H54 (cell line): Measurements from ENCODE around the gene ELAVL1.
"Not testable (repeated sequence)": the region's sequence is repeated elsewhere in the genome, so short reads cannot be mapped to it uniquely, and the experiment has no call there.

ENCODE experiments used
- DNase-seq: peaks from one replicate; pipeline ENCODE4 v3.0.0; 2011; ENCODE audit warnings: low spot score, mixed read lengths; ENCODE audit not compliant: insufficient read length
- FAIRE-seq: peaks from 3 replicates; lab custom pipeline; 2011; peaks lifted over from hg19 to GRCh38; lab: Jason Lieb, UNC
- POLR2A ChIP-seq: IDR thresholded peaks from 2 replicates; pipeline ENCODE4 v1.6.1; 2011; ENCODE audit warnings: low read depth, mild to moderate bottlenecking, low read length

ELAVL1 gene

DNA sequence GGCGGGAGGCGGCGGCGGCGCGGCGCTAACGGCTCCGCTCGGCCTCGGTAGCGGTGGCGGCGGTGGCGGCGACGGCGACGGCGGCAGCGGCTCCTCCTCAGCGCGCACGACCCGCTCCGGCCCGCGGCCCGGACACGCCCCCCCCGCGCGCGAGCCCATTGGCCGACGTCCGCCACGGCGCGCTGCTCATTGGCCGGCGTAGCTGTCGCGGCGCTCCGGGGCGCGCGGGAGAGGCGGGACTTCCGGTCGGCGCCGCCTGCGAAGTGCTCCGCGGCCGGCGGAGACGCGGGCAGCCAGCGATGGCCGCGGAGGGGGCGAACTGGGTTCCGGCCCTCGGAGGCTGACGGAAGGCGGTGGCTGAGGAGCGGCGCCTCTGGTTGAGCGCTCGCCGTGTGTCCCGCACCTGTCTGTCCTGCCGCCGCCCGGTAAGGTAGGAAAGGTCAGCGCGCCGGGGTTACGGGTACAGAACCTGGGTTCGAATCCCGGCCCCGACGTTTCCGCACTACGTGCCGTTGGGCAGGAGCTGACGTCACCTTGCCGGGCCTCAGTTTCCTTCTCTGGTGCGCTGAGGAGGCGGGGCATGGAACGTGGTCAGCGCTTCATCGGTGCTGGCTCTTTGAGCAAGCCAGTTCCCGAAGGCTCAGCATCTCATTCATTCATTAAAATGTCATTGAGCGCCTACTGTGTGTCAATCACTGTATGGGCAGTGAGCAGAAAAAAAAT, at the start of gene ELAVL1:
TSS of gene ELAVL1 (minus strand) at position 108 of the 723 bp plus-strand sequence. CDS start 13,826 bp downstream, outside the sequence.
- FAIRE-seq (no peak), DNase-seq (peak; percentile 97)
- peak; percentile 79 for TF ChIP-seq POLR2A

DNA sequence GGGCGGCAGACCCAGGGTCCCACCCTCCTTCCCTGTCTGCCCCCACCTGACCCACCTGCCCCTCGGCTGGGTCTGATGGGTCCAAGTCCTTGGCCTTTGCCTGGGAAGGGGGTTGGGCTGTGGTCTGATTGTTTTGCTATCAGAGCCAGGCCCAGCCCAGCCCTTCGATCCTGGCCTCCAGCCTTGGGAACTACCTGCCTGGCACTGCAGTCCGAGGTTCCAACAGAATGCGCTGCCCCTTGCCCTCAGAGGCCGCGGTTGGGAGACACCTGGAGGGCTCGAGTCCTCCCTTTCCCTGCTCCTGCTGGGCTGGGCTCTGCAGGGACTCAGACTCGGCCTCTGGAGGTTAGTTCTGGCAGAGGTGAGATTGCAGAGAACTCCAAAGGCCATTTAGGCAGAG, 48.7 kb upstream of the ELAVL1 start:
- no peak for FAIRE-seq
- TF ChIP-seq POLR2A, result no peak
- no peak for DNase-seq

DNA sequence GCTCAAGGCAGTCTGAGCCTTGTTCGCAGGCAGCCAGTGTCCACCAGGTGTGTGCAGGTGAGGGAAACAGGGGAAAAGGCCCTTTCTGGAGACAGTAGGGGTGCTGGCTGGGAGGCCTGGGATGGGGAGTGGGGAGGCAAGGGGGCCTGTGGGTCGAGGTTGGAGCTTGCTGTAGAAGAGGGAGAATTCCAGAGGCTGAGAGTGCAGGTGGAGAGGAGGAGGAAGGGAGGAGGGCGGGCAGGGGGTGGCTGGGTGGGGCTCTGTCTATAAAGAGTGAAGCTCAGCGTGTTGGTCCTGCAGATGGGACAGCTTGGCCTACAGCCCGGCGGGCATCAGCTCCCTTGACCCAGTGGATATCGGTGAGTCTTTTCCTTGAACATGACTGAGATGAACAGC, 47.0 kb upstream of the ELAVL1 start, which contains the start of gene CCL25:
TSS of gene CCL25 (plus strand) at position 297 of the 396 bp plus-strand sequence. CDS start 290 bp downstream, outside the sequence.
- no peak for FAIRE-seq

DNA sequence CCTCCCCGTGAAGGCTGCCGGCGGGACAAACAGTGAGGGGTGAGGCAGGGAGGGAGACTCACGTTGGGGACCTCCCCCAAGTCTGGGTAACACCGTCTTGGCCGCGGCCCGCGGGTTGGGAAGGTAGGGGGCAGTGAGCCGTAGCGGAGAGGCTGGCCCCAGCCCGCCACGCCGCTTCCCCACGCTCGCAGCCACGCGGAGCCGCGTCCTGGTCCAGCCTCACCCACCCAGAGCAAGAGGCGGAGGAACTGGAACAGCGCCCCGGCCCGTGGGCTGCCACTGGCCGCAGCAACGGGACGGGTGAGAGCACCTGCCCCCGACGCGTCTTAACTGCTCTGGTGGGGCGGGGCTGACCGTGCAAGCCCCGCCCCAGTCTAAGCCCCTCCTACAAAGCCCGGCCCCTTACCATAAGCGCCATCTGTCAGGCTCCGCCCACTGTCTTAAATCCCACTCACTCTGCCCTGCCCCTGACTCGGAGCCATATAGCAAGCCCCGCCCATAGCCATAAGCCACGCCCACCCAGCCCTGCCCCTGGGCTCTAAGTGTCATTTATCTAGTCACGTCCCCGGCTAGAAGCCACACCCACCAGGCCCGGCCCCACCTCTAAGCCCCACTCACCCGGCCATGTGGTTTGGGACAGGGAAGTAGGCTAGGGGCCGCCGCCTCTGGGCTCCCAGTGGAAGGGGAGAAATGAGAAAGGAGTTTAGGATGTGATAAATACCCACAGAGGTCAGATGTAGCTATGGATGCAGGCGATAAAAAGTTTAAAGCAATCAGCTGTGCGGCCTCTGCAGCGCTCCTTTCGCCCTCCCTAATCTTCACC, 45.0 kb upstream of the ELAVL1 start:
- no peak for TF ChIP-seq POLR2A
- DNase-seq (no peak), FAIRE-seq (no peak)

More for the DNA sequence above, 47.0 kb upstream of the ELAVL1 start, which contains the start of gene CCL25:
- TF ChIP-seq POLR2A, result no peak
- no peak for DNase-seq

DNA sequence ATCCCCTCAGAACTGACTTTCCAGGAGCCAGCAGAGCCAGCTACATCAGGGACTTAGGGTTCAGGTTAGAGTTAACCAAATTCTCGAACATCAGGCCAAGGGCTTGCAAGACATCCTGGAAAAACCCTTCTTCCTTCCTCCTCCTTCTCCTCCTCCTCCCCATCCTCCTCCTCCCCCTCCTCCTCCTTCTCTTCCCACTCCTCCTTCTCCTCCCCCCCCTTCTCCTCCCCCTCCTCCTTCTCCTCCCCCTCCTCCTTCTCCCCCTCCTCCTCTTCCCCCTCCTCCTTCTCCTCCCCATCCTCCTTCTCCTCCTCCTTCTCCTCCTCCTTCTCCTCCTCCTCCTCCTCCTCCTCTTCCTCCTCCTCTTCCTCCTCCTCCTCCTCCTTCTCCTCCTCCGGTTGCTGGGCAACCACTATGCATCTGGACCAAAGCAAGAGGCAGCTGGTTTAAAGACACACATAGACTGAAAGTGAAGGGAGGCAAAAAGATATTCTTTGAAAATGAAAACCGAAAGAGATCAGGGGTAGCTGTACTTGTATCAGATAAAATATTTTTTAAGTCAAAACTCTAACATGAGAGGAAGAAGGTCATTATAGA, 41.2 kb upstream of the ELAVL1 start:
- no peak for DNase-seq
- no peak for FAIRE-seq
- TF ChIP-seq POLR2A, result no peak

DNA sequence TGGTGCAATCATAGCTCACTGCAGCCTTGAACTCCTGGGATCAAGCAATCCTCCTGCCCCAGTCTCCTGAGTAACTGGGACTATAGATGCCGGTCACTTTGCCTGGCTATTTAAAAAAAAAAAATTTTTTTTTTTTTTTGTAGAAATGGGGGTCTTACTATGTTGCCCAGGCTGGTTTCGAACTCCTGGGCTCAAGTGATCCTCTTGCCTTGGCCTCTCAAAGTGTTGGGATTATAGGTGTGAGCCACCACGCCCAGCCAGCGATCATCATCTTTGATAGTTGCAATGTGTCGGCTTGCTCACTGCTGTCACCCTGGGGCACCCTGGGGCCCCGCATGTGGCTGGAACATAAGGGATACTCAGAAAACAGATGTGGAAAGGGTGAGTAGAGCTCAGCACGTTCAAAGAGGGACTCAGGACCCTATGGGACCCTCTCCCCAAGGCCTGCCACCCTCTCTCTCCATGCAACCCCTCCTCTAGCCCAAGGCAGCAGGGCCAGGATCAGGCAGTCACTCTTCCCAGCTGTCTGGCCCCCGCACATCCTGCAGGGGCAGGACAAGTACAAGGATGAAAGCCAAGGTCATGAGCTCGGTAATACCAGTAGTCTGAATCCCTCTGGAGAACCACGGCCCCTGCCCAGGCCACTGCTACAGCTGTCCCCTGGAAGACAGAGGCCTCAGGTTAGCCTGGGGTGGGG, 40.6 kb upstream of the ELAVL1 start:
- DNase-seq (no peak), FAIRE-seq (no peak)
- no peak for TF ChIP-seq POLR2A

DNA sequence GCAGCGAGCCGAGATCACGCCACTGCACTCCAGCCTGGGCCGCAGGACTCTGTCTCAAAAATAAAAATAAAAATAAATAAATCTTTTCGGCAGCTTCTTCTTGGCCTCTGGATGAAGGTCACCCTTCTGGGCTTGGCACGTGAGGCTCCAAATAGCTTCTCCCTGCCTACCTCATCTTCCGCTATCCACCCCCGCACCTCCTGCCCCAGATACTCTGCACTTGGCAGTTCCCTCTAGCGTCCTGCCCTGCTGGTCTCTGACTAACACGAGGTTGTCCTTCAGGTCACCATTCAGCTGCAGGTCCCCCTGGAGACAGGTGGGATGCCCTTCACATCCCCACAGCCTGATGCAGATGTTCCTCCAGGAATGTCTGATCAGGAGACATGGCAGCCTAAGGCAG, 38.6 kb upstream of the ELAVL1 start:
- FAIRE-seq, result no peak
- no peak for DNase-seq
- TF ChIP-seq POLR2A, result no peak

DNA sequence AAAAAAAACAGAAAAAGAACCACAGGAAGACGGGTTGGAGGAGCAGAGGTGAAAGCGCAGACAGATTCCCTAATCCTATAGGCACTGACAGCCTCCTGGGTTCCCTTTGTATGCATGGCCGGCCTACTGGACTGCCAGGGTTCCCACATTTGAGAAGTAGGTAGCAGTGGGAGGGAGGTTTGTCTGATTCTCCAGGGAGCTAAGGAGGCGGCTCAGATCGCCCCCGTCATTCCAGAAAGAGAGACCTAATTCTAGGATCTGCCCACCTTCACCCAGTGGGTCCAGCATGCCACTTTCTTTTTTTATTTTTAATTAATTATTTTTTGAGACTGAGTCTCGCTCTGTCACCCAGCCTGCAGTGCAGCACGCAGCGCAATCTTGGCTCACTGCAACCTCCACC, 37.5 kb upstream of the ELAVL1 start:
- TF ChIP-seq POLR2A, result no peak
- no peak for FAIRE-seq

DNA sequence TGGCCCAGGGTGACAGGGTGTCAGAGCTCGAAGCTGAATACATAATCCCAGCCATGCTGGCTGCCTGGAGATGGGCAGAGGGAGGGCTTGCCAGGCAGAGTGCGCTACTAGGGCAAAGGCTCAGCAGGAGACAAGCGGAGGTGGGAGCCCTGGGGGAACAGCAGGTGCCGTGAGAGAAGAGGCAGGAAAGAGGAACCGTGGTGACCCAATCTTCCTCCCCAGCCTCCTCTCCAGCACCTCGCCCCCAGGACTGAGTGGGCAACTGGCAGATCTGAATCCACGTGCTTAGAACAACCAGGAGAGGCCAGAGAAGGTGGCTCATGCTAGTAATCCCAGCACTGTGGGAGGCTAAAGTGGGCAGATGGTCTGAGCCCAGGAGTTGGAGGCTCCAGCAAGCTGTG, 36.1 kb upstream of the ELAVL1 start:
- DNase-seq (no peak), FAIRE-seq (no peak)
- no peak for TF ChIP-seq POLR2A

More for the DNA sequence above, 37.5 kb upstream of the ELAVL1 start:
- DNase-seq, result no peak

DNA sequence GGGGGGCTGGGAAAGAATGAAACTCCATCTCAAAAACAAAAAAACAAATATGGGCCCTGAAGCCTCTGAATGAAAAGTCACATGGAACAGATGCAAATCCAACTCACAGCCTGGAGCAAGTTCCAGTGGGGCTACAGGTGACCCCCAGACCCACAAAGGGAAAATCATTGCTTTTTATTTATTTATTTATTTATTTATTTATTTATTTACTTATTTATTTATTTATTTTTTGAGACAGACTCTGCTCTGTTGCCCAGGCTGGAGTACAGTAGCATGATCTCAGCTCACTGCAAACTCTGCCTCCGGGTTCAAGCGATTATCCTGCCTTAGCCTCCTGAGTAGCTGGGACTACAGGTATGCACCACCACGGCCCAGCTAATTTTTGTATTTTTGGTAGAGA, 33.8 kb upstream of the ELAVL1 start:
- DNase-seq, result no peak
- no peak for FAIRE-seq
- TF ChIP-seq POLR2A, result no peak

DNA sequence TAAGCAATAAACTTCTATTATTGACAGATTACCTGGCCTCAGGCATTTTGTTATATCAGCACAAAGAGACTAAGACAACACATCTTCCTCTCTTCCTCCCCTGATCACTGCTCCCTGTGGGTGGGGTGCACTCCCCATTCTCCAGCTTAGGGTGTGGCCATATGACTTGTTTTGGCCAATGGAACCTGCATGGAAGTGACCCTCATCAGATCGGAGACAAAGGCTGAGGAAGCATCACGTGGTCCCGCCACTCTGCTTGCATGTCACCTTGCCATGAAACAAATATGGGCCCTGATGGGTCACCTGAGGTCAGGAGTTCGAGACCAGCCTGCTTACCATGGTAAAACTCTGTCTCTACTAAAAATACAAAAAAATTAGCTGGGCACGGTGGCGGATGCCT, 33.4 kb upstream of the ELAVL1 start:
- no peak for TF ChIP-seq POLR2A
- DNase-seq, result no peak
- FAIRE-seq, result no peak

DNA sequence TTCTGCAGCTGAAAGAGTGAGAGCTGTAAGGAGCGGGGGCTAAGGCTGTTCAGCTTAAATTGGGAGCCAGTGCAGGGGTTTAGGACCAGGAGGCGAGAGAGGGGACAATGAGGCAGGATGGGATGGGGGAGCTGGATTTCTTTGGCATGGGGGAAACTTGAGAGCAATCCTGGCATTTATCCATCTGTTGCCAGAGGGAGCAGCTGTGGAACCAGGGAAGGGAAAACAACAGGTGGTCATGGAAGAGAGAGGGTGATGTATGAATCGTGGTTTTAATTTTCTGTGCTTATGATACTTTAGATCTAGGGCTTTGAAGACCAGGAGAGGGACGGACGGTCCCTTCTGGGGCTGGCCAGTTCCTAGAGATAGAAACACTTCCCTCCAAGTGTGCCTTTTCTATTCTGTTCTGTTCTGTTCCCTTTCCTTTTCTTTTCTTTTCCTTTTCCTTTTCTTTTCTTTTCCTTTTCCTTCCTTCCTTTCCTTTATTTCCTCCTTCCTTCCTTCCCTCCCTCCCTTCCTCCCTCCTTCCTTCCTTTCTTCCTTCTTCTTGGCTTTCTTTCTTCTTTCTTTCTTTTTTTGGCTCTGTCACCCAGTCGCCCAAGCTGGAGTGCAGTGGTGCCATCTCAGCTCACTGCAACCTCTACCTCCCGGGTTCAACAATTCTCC, 31.1 kb upstream of the ELAVL1 start:
- no peak for DNase-seq
- TF ChIP-seq POLR2A, result no peak
- no peak for FAIRE-seq

DNA sequence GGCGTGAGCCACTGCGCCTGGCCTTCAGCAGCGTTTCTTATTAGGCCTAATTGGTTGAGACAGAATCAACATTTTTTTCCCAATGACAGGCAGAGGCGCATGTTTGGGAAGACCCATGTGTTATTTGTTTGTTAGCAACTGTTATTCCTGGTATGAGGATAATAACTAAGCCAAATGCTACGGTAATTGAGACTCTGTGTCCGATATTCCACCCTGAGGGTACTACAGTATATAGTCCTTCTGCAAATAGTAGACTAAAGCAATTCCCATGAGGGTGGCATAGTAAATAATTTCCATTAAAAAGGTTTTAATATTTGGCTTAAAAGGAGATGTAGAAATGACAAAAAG, 28.7 kb upstream of the ELAVL1 start:
- FAIRE-seq, result no peak
- no peak for DNase-seq
- no peak for TF ChIP-seq POLR2A

DNA sequence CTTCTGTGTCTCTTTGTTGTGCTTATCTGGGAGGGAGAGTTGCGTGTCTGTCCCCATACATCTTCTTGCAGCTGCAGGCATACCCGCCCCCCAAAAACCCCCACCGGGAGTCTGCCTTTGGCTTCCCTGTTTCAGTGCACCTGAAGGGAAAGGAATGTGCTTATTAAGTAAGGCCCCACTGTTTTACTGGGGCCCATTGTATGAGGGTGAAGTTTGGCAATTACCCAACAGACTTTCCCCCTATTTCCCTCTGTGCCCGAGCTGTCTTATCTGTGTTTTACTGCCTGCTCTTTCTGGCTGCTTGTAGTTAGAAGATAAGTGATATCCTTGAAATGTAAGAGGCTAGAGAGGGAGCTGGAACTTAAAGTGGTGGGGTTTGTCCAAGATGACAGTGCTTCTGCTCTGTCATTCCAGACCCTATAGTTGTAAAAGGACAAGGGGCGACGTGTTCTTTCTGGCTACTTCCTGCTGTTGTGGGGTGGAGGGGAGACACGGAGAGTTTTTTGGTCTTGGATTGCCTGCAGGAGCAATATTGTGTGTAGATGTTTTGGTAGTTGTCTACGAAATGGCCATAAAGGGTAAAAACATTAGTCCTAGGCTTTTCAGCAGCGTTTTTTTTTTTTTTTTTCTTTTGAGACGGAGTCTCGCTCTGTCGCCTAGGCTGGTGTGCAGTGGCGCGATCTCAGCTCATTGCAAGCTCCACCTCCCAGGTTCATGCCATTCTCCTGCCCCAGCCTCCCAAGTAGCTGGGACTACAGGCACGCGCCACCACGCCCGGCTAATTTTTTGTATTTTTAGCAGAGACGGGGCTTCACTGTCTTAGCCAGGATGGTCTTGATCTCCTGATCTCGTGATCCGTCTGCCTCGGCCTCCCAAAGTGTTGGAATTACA, 28.1 kb upstream of the ELAVL1 start:
- DNase-seq, result not testable (repeated sequence)

More for the DNA sequence above, 28.1 kb upstream of the ELAVL1 start:
- FAIRE-seq, result not testable (repeated sequence)
